Upper lobe of right lung (tissue), 1 donor: Measurements from ENCODE around the gene DHDH. TPM values are rescaled to one million over a fixed set of nuclear protein-coding genes. Genes with fewer than 3 reads are reported as not detected.

ENCODE experiments used
- ATAC-seq: fragments of 200-7000 bp; cut with Tn5 transposase; one replicate; pipeline ENCODE4 v1.9.1; 2020; ENCODE audit warnings: mild to moderate bottlenecking, moderate library complexity
- DNase-seq: peaks from one replicate; pipeline ENCODE4 v3.0.0-alpha.2; 2020
- H3K27ac ChIP-seq: fragments of 200-600 bp; one replicate; pipeline ENCODE4 v1.8.0; 2022
- H3K27me3 ChIP-seq: fragments of 200-600 bp; one replicate; pipeline ENCODE4 v1.8.0; 2022; ENCODE audit warnings: mild to moderate bottlenecking
- H3K36me3 ChIP-seq: fragments of 200-600 bp; one replicate; pipeline ENCODE4 v1.8.0; 2022
- H3K4me1 ChIP-seq: fragments of 200-600 bp; one replicate; pipeline ENCODE4 v1.8.0; 2022
- H3K4me3 ChIP-seq: fragments of 200-600 bp; one replicate; pipeline ENCODE4 v1.8.0; 2022; ENCODE audit warnings: mild to moderate bottlenecking
- H3K9me3 ChIP-seq: fragments of 200-600 bp; one replicate; pipeline ENCODE4 v1.8.0; 2022
- CTCF ChIP-seq: fragments of 200-600 bp; IDR thresholded peaks from one replicate; pipeline ENCODE4 v1.8.0; 2022; ENCODE audit warnings: antibody characterized with exemption
- intact Hi-C: fragments of 100-400 bp; cut with DNase I; formaldehyde crosslinking; loops from one replicate; pipeline ENCODE4 v1.11.0; 2022
- total RNA-seq: library from RNA; stranded (reverse); fragmentation: NEBNext Ultra II Directional; extraction: Animal tissue kit (Norgen Biotek cat#: 25700); gene quantifications from one replicate; pipeline ENCODE4 v1.2.1, GENCODE V29; 2021
- donor health status: DM: no; HTN: yes; CAD: no; lungs with severe emphysema.

DHDH gene
- total RNA-seq, 1 donor from 2014 or later: 3.0 TPM

DNA sequence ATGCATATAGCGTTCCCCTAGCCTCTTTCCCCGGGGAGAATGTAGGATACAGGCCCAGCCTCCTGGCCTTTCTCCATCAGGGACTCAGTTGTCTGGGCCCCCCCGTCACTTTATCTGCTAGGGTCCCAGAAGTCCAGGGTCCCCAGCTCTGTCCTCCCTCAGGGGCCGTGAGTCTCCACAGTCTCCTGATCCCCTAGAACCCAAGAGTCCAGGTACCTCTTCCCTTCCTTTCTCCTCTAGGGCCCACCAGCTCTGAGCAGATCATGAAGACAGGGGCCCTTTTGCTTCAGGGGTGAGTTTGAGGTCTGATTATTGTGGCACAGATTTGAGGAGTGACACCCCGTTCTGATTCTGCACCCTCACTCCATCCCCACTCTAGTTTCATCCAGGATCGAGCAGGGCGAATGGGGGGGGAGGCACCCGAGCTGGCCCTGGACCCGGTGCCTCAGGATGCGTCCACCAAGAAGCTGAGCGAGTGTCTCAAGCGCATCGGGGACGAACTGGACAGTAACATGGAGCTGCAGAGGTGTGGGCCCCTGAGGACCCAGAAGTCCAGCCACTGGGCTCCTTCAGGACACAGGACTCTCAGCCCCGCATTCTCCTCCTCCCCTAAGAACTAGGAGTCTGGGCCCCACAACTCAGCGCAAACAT, 21.9 kb downstream of the DHDH start:
- ATAC-seq (no peak), DNase-seq (no peak)
- H3K4me1 ChIP-seq: peaks cover 13% of the 10 kb centered on the region
- H3K27ac ChIP-seq: peak overlapping the region; percentile 92
- no peak for TF ChIP-seq CTCF
- peak overlapping the region; percentile 97 for H3K4me3 ChIP-seq
- intact Hi-C loops: no loop called here
- H3K9me3 ChIP-seq: no peaks in the 10 kb centered on the region
- H3K36me3 ChIP-seq: peaks cover 9% of the 10 kb centered on the region
- no peaks in the 10 kb centered on the region for H3K27me3 ChIP-seq

DNA sequence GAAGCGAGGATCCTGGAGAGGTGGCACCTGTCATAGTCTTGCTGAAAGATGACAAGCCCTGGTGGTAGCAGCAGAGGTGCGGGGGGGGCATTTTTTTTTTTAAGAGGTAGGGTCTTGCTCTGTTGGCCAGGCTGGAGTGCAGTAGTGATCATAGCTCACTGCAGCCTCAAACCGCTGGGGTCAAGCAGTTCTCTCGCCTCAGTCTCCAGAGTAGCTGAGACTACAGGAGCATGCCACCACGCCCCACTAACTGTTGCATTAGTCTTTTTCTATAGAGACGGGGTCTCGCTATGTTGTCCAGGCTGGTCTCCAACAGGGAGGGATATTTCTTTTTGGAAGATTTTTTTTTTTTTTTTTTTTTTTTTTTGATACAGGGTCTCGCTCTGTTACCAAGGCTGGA, 24.5 kb downstream of the DHDH start:
- Histone ChIP-seq H3K27ac (no peak overlapping the region), H3K36me3 (peaks cover 9% of the 10 kb centered on the region), H3K27me3 (no peaks in the 10 kb centered on the region), H3K4me3 (no peak overlapping the region), H3K4me1 (peaks cover 16% of the 10 kb centered on the region), H3K9me3 (no peaks in the 10 kb centered on the region)
- no peak for TF ChIP-seq CTCF
- DNase-seq (no peak), ATAC-seq (no peak)
- intact Hi-C loops: no loop called here

DNA sequence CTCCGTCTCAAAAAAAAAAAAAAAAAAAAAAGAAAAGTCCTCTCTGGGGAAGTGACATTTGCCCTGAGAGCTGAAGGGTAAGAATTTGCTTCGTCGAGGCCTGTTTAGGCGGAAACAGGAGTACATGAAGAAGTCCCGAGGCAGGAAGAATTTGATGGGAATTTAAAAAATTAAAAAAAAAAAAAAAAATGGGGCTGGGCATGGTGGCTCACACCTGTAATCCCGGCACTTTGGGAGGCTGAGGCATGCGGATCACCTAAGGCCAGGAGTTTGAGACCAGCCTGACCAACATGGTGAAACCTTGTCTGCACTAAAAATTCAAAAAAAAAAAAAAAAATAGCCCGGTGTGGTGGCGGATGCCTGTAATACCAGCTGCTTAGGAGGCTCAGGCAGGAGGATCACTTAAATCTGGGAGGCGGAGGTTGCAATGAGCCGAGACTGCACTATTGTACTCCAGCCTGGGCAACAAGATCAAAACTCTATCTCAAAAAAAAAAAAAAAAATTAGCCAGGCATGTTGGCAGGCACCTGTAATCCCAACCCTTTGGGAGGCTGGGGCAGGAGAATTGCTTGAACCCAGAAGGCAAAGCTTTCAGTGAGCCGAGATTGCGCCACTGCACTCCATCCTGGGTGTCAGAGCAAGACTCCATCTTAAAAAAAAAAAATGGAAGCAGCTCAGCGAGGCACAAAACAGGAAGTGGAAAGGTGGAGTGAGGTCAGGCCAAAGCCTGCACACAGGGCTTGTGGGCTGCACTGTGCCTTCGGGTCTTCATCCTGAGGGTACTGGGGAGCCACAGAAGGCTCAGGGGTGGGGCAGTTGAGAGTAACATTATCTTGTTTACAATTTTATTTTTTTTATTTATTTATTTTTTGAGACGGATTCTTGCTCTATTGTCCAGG, 26.1 kb downstream of the DHDH start:
- no peak for TF ChIP-seq CTCF
- no peak for ATAC-seq
- intact Hi-C loops: no loop called here
- Histone ChIP-seq H3K36me3 (peaks cover 9% of the 10 kb centered on the region), H3K27me3 (no peaks in the 10 kb centered on the region), H3K4me1 (peaks cover 25% of the 10 kb centered on the region), H3K4me3 (no peak overlapping the region), H3K9me3 (no peaks in the 10 kb centered on the region), H3K27ac (peak overlapping the region; percentile 17)
- DNase-seq: no peak

GRCh38 chr19:48961051-48961649, 27.7 kb downstream of the DHDH start:
- no peak for ATAC-seq
- H3K27ac ChIP-seq: no peak overlapping the region
- no peaks in the 10 kb centered on the region for H3K27me3 ChIP-seq
- no peak for TF ChIP-seq CTCF
- no peaks in the 10 kb centered on the region for H3K9me3 ChIP-seq
- H3K4me1 ChIP-seq: peaks cover 21% of the 10 kb centered on the region
- no peak for DNase-seq
- H3K36me3 ChIP-seq: peaks cover 12% of the 10 kb centered on the region
- intact Hi-C loops: no loop called here
- no peak overlapping the region for H3K4me3 ChIP-seq

DNA sequence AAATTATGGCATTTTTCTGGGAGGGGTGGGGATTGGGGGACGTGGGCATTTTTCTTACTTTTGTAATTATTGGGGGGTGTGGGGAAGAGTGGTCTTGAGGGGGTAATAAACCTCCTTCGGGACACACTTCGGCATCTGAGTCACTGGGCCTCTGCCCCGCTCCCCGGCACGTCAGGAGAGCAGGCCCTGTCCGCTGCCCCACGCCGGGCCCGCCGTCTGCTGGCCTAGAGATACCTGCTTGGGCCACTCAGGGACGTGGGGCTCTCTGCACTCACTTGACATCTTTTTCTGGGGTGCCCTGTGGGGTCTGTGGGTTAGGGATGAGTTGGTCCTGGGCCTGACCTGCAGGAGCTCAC, 28.2 kb downstream of the DHDH start:
- peak; percentile 70 for DNase-seq
- Histone ChIP-seq H3K4me3 (no peak overlapping the region), H3K27ac (peak overlapping the region; percentile 95)

More for the DNA sequence above, 28.2 kb downstream of the DHDH start:
- ATAC-seq: no peak
- no peak for TF ChIP-seq CTCF
- intact Hi-C loops: no loop called here
- H3K9me3 ChIP-seq: no peaks in the 10 kb centered on the region
- no peaks in the 10 kb centered on the region for H3K27me3 ChIP-seq
- H3K4me1 ChIP-seq: peaks cover 25% of the 10 kb centered on the region
- H3K36me3 ChIP-seq: peaks cover 17% of the 10 kb centered on the region
